Measurements from ENCODE around the gene ACAD10.

The ACAD10 gene

GRCh38 chr12:111780166-111780565, 94.3 kb downstream of the ACAD10 start:
- no peak for DNase-seq

- no peak for DNase-seq
Observed at GRCh38 chr12:111780615-111781014, 94.8 kb downstream of the ACAD10 start.

- no peak for DNase-seq
Observed at GRCh38 chr12:111781085-111781658, 95.3 kb downstream of the ACAD10 start.

- DNase-seq = no peak
Observed at GRCh38 chr12:111783046-111783445, 97.2 kb downstream of the ACAD10 start.

- DNase-seq = no peak
Observed at GRCh38 chr12:111784953-111785352, 99.1 kb downstream of the ACAD10 start.

- no peak for DNase-seq
Observed at GRCh38 chr12:111785651-111786050, 99.8 kb downstream of the ACAD10 start.

GRCh38 chr12:111788178-111788654, 102.4 kb downstream of the ACAD10 start:
- DNase-seq = no peak

GRCh38 chr12:111789779-111790178, 103.9 kb downstream of the ACAD10 start:
- no peak for DNase-seq

GRCh38 chr12:111791507-111791906, 105.7 kb downstream of the ACAD10 start:
- no peak for DNase-seq

- no peak for DNase-seq
Observed at GRCh38 chr12:111792155-111792855, 106.5 kb downstream of the ACAD10 start.

- DNase-seq = no peak
Observed at GRCh38 chr12:111792856-111793235, 107.0 kb downstream of the ACAD10 start.

GRCh38 chr12:111798182-111798581, 112.3 kb downstream of the ACAD10 start:
- DNase-seq = no peak

GRCh38 chr12:111799758-111800157, 113.9 kb downstream of the ACAD10 start:
- no peak for DNase-seq

GRCh38 chr12:111803038-111803626, 117.3 kb downstream of the ACAD10 start:
- no peak for DNase-seq

- DNase-seq = no peak
Observed at GRCh38 chr12:111803851-111804250, 118.0 kb downstream of the ACAD10 start.

- no peak for DNase-seq
Observed at GRCh38 chr12:111806304-111806703, 120.5 kb downstream of the ACAD10 start.
